Esophagus squamous epithelium (tissue), 4 donors: ENCODE results near the gene MRAP2.

ENCODE experiments used
- POLR2A ChIP-seq, 4 donors: fragments of 450-650 bp; IDR thresholded peaks; one replicate each; pipeline ENCODE4 v1.6.1; 2017; ENCODE audit warnings: antibody characterized with exemption in 4 of 4, mild to moderate bottlenecking in 4 of 4, moderate library complexity in 3 of 4
- TF ChIP-seq, protein P1 (sequence below), 6 experiments: fragments of 450-650 bp in 4 of 6; fragments of 200-600 bp in 2 of 6; sonication (generic) in 2 of 6; IDR thresholded peaks; one replicate each; pipeline ENCODE4 v1.5.1; 2016 to 2019; ENCODE audit warnings: antibody characterized with exemption in 6 of 6, mild to moderate bottlenecking in 4 of 6, moderate library complexity in 4 of 6

DNA sequence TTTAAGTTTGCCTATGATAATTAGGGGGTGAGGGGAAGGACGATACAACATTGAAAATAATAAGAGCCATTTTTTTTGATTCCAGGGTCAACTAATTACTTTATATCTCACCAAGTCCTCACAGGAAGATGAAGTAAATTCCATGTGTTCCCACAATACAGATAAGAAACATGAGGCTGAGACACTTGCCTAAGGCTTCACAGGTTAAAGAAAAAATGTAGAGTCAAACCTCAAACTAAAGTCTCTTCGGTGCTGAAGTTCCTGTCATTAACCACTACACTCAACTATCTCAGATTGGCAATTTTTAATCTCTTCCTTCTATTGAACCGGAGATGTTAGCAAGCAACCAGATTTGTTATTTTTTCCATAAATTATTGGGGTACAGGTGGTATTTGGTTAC, 33.0 kb downstream of the MRAP2 start:
- TF ChIP-seq, protein P1, sequence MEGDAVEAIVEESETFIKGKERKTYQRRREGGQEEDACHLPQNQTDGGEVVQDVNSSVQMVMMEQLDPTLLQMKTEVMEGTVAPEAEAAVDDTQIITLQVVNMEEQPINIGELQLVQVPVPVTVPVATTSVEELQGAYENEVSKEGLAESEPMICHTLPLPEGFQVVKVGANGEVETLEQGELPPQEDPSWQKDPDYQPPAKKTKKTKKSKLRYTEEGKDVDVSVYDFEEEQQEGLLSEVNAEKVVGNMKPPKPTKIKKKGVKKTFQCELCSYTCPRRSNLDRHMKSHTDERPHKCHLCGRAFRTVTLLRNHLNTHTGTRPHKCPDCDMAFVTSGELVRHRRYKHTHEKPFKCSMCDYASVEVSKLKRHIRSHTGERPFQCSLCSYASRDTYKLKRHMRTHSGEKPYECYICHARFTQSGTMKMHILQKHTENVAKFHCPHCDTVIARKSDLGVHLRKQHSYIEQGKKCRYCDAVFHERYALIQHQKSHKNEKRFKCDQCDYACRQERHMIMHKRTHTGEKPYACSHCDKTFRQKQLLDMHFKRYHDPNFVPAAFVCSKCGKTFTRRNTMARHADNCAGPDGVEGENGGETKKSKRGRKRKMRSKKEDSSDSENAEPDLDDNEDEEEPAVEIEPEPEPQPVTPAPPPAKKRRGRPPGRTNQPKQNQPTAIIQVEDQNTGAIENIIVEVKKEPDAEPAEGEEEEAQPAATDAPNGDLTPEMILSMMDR (IDR thresholded peaks at IDR 0.05): no peak
- TF ChIP-seq POLR2A (IDR thresholded peaks at IDR 0.05): no peak
